ENCODE data around the gene INPP5B.

GRCh38 chr1:37828410-37829074 lies 118.3 kb downstream of the INPP5B start:
- TF ChIP-seq CTCF (IDR thresholded peaks at IDR 0.05), result no peak
- no peak for TF ChIP-seq POLR2AphosphoS5 (IDR thresholded peaks at IDR 0.05)
- no peak for TF ChIP-seq POLR2A (IDR thresholded peaks at IDR 0.05)
